Lung (tissue), 12 donors: ENCODE results near the gene SEMA4C. TPM values are rescaled to one million over a fixed set of nuclear protein-coding genes. Genes with fewer than 3 reads are reported as not detected.

Source experiments
- ATAC-seq: fragments of 200-7000 bp; cut with Tn5 transposase; one replicate; pipeline ENCODE4 v1.9.1; 2020; ENCODE audit warnings: moderate number of reproducible peaks; ENCODE audit not compliant: insufficient read depth, low FRiP score
- DNase-seq, 3 donors: peaks; one replicate each; pipeline ENCODE4 v3.0.0-alpha.2; 2013 to 2017
- H3K27ac ChIP-seq, 2 donors: one replicate each; pipeline ENCODE4 v1.5.1; 2013; ENCODE audit warnings: mild to moderate bottlenecking in 2 of 2, moderate library complexity in 2 of 2, control low read depth in 1 of 2, inconsistent platforms in 1 of 2, low read depth in 1 of 2, low read length in 1 of 2
- H3K27me3 ChIP-seq, 3 donors: one replicate each; pipeline ENCODE4 v1.5.1; 2013; ENCODE audit warnings: low read length in 2 of 3; ENCODE audit not compliant: control insufficient read depth in 3 of 3, insufficient read depth in 3 of 3
- H3K36me3 ChIP-seq, 4 donors: one replicate each; pipeline ENCODE4 v1.5.1; 2013; ENCODE audit warnings: low read length in 4 of 4, mild to moderate bottlenecking in 1 of 4, moderate library complexity in 1 of 4; ENCODE audit not compliant: control insufficient read depth in 4 of 4, insufficient read depth in 4 of 4
- H3K4me1 ChIP-seq, 5 donors: one replicate each; pipeline ENCODE4 v1.5.1; 2013; ENCODE audit warnings: low read length in 5 of 5, mild to moderate bottlenecking in 2 of 5, moderate library complexity in 1 of 5; ENCODE audit not compliant: control insufficient read depth in 5 of 5, insufficient read depth in 5 of 5
- H3K4me3 ChIP-seq: one replicate; pipeline ENCODE4 v1.5.1; 2013; ENCODE audit warnings: mild to moderate bottlenecking, control low read depth, moderate library complexity
- H3K9ac ChIP-seq, 2 donors: one replicate each; pipeline ENCODE4 v1.5.1; 2013; ENCODE audit warnings: low read length in 2 of 2, control low read depth in 1 of 2; ENCODE audit not compliant: insufficient read depth in 1 of 2
- H3K9me3 ChIP-seq, 4 donors: one replicate each; pipeline ENCODE4 v1.5.1; 2013; ENCODE audit warnings: low read length in 3 of 4, mild to moderate bottlenecking in 1 of 4, moderate library complexity in 1 of 4; ENCODE audit not compliant: control insufficient read depth in 4 of 4, insufficient read depth in 3 of 4
- CTCF ChIP-seq: IDR thresholded peaks from 2 replicates; pipeline ENCODE4 v1.5.1; 2012; ENCODE audit warnings: mild to moderate bottlenecking; ENCODE audit errors: control extremely low read depth, extremely low read depth
- WGBS, 2 donors: extraction: QIAGEN DNeasy Blood & Tissue Kit; methylation state at CpG; one replicate each; pipeline ENCODE4 v1.1.7; 2013; 5-methylcytosine and 5-hydroxymethylcytosine counted together
- polyA plus RNA-seq, 2 donors: library from polyadenylated mRNA; stranded (reverse); fragments of 200-250 nt; gene quantifications; one replicate each; pipeline ENCODE4 v1.2.1, GENCODE V29; 2013
- total RNA-seq, 2 donors: library from RNA; depleted of rRNA in 1 of 2; stranded (reverse); fragments of >200 nt in 1 of 2; gene quantifications; one replicate each; pipeline ENCODE4 v1.2.1, GENCODE V29; 2014 to 2021
- donor health status: control.
- donor health status: control.
- donor health status: Bipolar disorder and iron deficiency.
- donor health status: healthy.
- donor health status: DM: yes; HTN: yes; CAD: no.

The SEMA4C gene
- total and polyA plus RNA-seq, 4 donors, result 18.8 to 42.0 (median 28.8) TPM

DNA sequence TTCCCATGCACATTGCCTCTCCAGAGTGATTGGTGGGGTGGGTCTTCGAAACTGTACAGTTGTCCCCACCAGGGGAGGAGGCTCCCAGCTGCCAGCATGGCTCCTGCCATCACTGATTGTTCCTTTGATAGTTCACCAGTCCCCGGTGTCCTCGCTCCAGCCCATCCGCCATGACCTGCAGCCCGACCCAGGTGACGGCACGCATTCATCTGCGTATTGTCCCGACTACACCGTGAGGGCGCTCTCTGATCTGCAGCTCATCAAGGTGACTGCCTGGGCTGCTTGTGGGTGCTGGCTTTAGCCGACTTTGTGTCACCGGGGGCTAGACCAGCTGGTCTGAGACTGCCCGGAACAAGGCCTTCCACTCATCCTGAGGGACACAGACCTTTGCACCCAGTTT is 41.4 kb downstream of the SEMA4C start:
- Histone ChIP-seq H3K9ac (no peak overlapping the region), H3K4me3 (no peak overlapping the region), H3K4me1 (peaks cover 0 to 30% (median 10%) of the 10 kb centered on the region in 5 donors), H3K27me3 (no peaks in the 10 kb centered on the region), H3K27ac (no peak overlapping the region), H3K36me3 (peaks cover 0 to 65% (median 35%) of the 10 kb centered on the region in 4 donors), H3K9me3 (no peaks in the 10 kb centered on the region)
- no peak for TF ChIP-seq CTCF
- WGBS, 2 donors, result 95 to 97% methylated on average over 14 of the region's 14 CpGs
- ATAC-seq (no peak), DNase-seq (no peak)

- DNase-seq, result no peak
- Histone ChIP-seq H3K4me1 (peaks cover 0 to 14% (median 5%) of the 10 kb centered on the region in 5 donors), H3K4me3 (no peak overlapping the region), H3K9me3 (no peaks in the 10 kb centered on the region), H3K27me3 (no peaks in the 10 kb centered on the region), H3K9ac (no peak overlapping the region), H3K27ac (no peak overlapping the region), H3K36me3 (peaks cover 0 to 60% (median 31%) of the 10 kb centered on the region in 4 donors)
- no peak for TF ChIP-seq CTCF
- ATAC-seq, result no peak
- 90 to 92% methylated on average over 22 of the region's 22 CpGs for WGBS, 2 donors
Measured at GRCh38 chr2:96826546-96827278, 43.2 kb downstream of the SEMA4C start.

DNA sequence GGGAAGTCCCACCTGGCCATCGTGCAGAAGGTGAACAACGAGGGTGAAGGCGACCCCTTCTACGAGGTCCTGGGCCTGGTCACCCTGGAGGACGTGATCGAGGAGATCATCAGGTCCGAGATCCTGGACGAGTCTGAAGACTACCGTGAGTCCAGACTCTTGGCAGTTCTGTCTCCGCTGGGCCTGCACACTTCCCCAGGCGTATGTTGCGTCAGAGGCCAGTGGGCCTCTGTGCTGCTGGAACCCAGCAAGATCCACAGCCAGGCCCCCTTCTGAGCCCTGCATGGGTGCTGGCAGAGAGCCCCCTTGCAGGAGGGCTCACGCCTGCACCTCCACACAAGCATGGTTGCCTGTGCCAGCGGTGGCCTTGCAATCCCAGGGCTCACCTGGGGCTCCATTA is 44.8 kb downstream of the SEMA4C start:
- 82 to 92% methylated on average over 14 of the region's 14 CpGs for WGBS, 2 donors
- Histone ChIP-seq H3K9me3 (no peaks in the 10 kb centered on the region), H3K36me3 (peaks cover 0 to 49% (median 31%) of the 10 kb centered on the region in 4 donors), H3K4me3 (no peak overlapping the region), H3K27me3 (no peaks in the 10 kb centered on the region), H3K9ac (no peak overlapping the region), H3K27ac (no peak overlapping the region), H3K4me1 (peaks cover 0 to 8% (median 4%) of the 10 kb centered on the region in 5 donors)
- DNase-seq (no peak), ATAC-seq (no peak)
- TF ChIP-seq CTCF, result no peak
